ENCODE measurements around the gene RALGAPB.
A peak's percentile ranks its signal among the peaks of the same experiment; 100 is the strongest.
"Not testable (repeated sequence)": the region's sequence is repeated elsewhere in the genome, so short reads cannot be mapped to it uniquely, and the experiment has no call there.

Gene RALGAPB

DNA sequence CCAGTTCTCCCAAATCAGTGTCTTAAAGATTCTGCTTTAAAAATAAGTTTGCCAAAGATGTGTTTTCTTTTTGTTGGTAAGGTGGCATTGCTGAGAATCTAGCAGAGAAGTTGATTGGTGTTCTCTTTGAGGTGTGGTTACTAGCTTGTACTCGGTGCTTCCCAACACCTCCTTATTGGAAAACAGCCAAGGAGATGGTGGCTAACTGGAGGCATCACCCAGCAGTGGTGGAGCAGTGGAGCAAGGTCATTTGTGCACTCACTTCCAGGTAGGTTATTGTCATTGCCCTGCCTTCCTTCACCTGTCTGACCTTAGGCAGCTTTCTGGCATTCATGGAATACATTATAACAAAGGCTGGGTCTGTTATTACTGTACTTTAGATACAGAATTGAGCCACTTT, 26.7 kb downstream of the RALGAPB start:
- FAIRE-seq = no peak

DNA sequence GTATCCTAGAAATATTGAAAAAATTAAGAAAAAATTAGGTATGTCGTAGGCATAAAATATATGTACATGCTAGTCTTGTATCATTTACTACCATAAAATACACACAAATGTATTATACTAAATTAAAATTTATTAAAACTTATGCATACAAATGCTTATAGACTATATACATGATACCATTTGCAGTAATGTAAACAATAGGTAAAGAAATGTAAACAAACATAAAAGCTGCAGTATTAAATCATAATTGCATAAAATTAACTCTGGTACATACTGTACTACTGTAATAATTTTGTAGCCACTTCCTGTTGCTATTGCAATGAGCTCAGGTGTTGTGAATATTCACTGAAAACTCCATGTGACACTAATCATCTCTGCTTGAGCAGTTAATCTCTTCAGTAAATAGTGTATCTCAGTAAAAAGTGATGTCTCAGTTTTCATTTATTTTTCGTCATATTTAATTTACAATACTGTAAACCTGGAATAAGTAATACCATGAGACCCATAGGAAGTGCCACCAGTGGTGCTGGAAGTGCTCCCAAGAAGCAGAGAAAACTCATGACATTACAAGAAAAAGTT, 29.3 kb downstream of the RALGAPB start:
- peak; percentile 85 for FAIRE-seq

DNA sequence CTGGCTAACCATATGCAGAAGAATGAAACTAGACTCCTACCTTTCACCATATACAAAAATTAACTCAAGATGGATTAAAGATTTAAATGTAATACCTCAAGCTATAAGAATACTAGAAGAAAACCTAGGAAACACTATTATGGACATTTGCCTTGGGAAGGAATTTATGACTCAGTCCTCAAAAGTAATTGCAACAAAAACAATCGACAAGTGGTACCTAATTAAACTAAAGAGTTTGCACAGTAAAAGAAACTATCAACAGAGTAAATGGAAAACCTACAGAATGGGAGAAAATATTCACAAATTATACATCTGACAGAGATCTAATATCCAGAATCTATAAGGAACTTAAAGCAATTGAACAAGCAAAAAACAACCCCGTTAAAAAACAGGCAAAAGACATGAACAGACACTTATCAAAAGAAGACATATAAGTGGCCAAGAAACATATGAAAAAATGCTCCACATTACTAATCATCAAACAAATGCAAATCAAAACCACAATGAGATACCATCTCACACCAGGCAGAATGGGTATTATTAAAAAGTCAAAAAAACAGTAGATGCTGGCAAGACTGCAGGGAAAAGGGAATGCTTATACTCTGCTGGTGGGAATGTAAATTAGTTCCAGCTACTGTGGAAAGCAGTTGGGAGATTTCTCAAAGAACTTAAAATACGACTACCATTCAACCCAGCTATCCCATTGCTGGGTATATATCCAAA, 31.9 kb downstream of the RALGAPB start:
- no peak for FAIRE-seq

- FAIRE-seq = no peak
These were observed 32.4 kb downstream of the RALGAPB start for GRCh38 chr20:38505091-38505455.

GRCh38 chr20:38511726-38512125, 39.1 kb downstream of the RALGAPB start:
- not testable (repeated sequence) for FAIRE-seq

DNA sequence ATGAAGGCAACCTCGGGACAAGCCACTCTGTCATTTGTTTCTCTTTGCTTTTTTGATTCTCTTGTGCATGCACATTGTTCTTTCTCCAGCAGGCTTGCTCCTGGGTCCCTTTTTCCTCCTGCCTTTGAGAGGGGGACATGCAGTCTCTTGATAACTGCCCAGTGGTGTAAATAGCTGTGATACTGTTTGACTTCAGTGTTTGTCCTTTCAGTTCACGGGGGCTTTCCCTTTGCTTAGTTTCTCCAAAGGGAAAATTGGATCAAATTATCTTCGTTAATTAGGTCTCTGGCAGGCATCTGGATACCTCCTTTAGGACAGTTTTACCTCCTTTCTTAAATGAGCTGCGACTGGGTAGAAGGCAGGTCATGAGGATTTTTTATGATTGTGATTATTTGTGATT, 41.5 kb downstream of the RALGAPB start:
- FAIRE-seq = no peak

DNA sequence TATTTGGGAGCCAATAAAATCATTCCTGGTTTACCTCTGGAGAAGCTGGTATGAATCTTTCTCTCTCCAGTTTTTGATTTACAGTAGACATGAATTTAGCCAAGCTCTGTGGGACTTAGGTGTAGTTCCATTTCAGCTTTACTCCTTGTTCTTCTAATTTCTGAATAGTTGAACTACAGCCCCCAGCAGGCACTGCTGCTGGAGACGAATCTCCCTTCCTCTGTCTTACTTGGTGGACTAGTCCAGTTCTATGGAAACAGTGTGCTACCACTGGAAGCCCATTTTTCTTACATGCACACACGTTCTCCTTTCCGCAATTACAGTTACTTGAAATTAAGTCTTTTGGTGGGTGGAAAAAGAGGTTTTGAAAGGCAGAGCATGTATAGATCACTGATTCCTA, 42.3 kb downstream of the RALGAPB start:
- no peak for FAIRE-seq

GRCh38 chr20:38515631-38516030, 43.0 kb downstream of the RALGAPB start:
- FAIRE-seq = no peak

GRCh38 chr20:38519426-38519825, 46.8 kb downstream of the RALGAPB start:
- no peak for FAIRE-seq

GRCh38 chr20:38520261-38520660, 47.6 kb downstream of the RALGAPB start:
- FAIRE-seq = no peak

GRCh38 chr20:38523697-38524096, 51.1 kb downstream of the RALGAPB start:
- no peak for FAIRE-seq

GRCh38 chr20:38528167-38528566, 55.5 kb downstream of the RALGAPB start:
- FAIRE-seq = no peak

- FAIRE-seq = no peak
These were observed 58.4 kb downstream of the RALGAPB start for GRCh38 chr20:38531021-38531420.

- FAIRE-seq = no peak
These were observed 62.1 kb downstream of the RALGAPB start for GRCh38 chr20:38534756-38535155.

DNA sequence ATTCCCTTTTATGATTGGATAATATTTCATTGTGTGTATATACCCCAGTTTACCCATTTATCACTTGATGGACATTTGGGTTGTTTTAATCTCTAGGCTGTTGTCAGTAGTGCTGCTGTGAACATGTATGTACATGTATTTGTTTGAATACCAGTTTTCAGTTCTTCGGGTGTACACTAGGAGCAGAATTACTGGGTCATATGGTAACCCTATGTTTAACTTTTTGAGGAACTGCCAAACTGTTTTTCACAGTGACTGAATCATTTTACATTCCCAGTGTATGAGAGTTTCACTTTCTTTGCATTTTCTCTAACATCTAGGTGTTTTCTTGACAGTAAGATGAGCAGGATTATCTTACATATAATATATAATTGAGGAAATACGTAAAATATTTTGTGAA, 63.7 kb downstream of the RALGAPB start:
- no peak for FAIRE-seq

DNA sequence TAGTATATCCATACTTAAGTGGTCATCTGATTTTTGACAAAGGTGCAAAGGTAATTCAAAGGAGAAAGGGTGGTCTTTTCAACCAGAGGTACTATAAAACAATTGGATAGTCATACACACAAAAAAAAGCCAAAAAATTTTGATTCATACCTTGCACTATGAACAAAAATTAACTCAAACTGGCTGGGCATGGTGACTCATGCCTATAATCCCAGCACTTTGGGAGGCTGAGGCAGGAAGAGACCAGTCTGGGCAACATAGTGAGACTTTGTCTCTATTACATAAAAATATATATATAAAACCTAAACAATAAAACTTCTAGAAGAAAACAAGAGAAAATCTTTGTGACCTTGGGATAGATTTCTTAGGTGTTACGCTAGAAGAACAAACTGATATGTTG, 64.5 kb downstream of the RALGAPB start:
- no peak for FAIRE-seq

GRCh38 chr20:38538789-38539188, 66.1 kb downstream of the RALGAPB start:
- no peak for FAIRE-seq

- no peak for FAIRE-seq
These were observed 70.6 kb downstream of the RALGAPB start for GRCh38 chr20:38543014-38543906.

- no peak for FAIRE-seq
These were observed 73.1 kb downstream of the RALGAPB start for GRCh38 chr20:38545771-38546170.

DNA sequence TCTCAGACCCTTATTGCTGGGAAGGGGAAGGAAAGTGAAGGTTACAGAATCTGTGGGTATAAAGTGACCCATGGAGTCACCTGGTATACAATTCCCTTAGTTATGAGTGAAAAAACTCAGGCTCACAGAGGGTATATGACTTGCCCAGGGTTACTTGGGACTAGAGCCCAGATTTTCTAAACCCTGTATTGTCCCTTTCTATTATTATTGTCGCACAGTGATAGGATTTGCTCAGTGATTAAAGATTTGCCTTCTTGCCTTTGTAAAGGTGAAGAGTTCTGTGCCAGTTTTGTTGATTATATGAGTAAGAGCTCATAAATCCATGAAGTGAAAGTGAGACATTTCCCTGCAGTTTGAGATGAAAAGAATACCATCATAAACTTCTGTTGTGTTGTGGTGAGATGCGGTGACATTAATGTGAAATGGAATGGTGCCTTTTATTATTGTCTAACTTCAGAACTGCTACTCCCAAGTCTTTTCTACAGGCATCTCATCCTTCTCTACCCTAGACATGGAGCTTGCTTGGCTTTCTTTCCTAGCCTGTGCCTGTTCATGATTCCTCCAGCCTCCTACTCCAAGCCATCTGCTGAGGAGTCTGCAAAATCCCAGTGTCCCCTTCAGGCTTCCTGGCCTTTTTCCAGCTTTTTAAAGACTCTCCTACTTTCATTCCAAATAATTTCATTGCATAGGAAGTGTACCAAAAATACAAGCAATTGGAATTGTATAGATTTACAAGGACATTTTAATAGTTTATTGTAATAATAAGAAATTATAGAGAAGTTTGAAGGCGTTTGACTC, 74.8 kb downstream of the RALGAPB start:
- no peak for FAIRE-seq

GRCh38 chr20:38548356-38549083, 75.9 kb downstream of the RALGAPB start:
- no peak for FAIRE-seq

- FAIRE-seq = no peak
These were observed 77.6 kb downstream of the RALGAPB start for GRCh38 chr20:38550274-38550673.
